H1 (cell line): ENCODE results near the gene GABRR2. TPM values are rescaled to one million over a fixed set of nuclear protein-coding genes. Genes with fewer than 3 reads are reported as not detected.

Experiments
- CTCF ChIA-PET: fragments of 300-600 bp; sonication (Branson Sonifier 250); formaldehyde crosslinking; loops from one replicate; lab custom pipeline; 2021; ENCODE audit not compliant: partially characterized antibody; lab: Charles Lee
- POLR2A ChIA-PET: fragments of 300-600 bp; sonication (Branson Sonifier 250); formaldehyde crosslinking; loops from one replicate; lab custom pipeline; 2021; ENCODE audit warnings: inconsistent platforms; ENCODE audit not compliant: partially characterized antibody; lab: Charles Lee
- DNase-seq, 2 experiments: peaks; one replicate each; pipeline versions ENCODE4 v3.0.0 to v3.0.0-alpha.2; 2010 to 2022; ENCODE audit warnings: low spot score in 2 of 2, low read depth in 1 of 2, mixed read lengths in 1 of 2
- FAIRE-seq: peaks from 2 replicates; lab custom pipeline; 2011; peaks lifted over from hg19 to GRCh38; lab: Jason Lieb, UNC
- H2AFZ ChIP-seq: 2 replicates; pipeline ENCODE4 v1.8.1; 2012; ENCODE audit warnings: low read length, inconsistent platforms
- H2AK5ac ChIP-seq: 2 replicates; pipeline ENCODE4 v1.6.1; 2013; ENCODE audit warnings: low read depth, low read length
- H2BK120ac ChIP-seq: replicated peaks from 2 replicates; pipeline ENCODE3; 2013; ENCODE audit warnings: low read depth, low read length, inconsistent platforms
- H2BK12ac ChIP-seq: 2 replicates; pipeline ENCODE4 v1.6.1; 2013; ENCODE audit warnings: low read depth, low read length
- H2BK15ac ChIP-seq: 2 replicates; pipeline ENCODE4 v1.6.1; 2013; ENCODE audit warnings: low read length
- H2BK20ac ChIP-seq: 2 replicates; pipeline ENCODE4 v1.6.1; 2013; ENCODE audit warnings: low read length
- H2BK5ac ChIP-seq: 2 replicates; pipeline ENCODE4 v1.6.1; 2013; ENCODE audit warnings: low read depth, low read length
- H3K14ac ChIP-seq: 2 replicates; pipeline ENCODE4 v1.6.1; 2013; ENCODE audit warnings: inconsistent platforms; ENCODE audit not compliant: insufficient read length
- H3K18ac ChIP-seq: 2 replicates; pipeline ENCODE4 v1.6.1; 2013; ENCODE audit warnings: low read length; ENCODE audit errors: extremely low read depth
- H3K23ac ChIP-seq: 2 replicates; pipeline ENCODE4 v1.6.1; 2013; ENCODE audit warnings: inconsistent platforms; ENCODE audit not compliant: insufficient read length
- H3K23me2 ChIP-seq: 2 replicates; pipeline ENCODE4 v1.6.1; 2013; ENCODE audit warnings: low read depth, low read length
- H3K27ac ChIP-seq: 2 replicates; pipeline ENCODE4 v1.6.1; 2011; ENCODE audit warnings: low read depth, low read length, inconsistent platforms
- H3K27me3 ChIP-seq, 4 experiments: replicated peaks in 1 of 4; 1 replicate in 1 of 4; 2 replicates in 3 of 4; pipeline versions ENCODE4 v1.6.1 to v1.8.1; 2011 to 2013; ENCODE audit warnings: low read length in 3 of 4, mild to moderate bottlenecking in 3 of 4, inconsistent platforms in 2 of 4, mixed read lengths in 2 of 4, moderate library complexity in 1 of 4; ENCODE audit not compliant: control insufficient read depth in 3 of 4, insufficient read depth in 3 of 4; ENCODE audit errors: extremely low read depth in 1 of 4
- H3K36me3 ChIP-seq, 4 experiments: 2 replicates each; pipeline versions ENCODE4 v1.6.1 to v1.8.1; 2011 to 2013; ENCODE audit warnings: mild to moderate bottlenecking in 4 of 4, low read length in 3 of 4, moderate library complexity in 2 of 4, control low read depth in 1 of 4, inconsistent platforms in 1 of 4; ENCODE audit not compliant: insufficient read depth in 4 of 4, control insufficient read depth in 2 of 4
- H3K4ac ChIP-seq: replicated peaks from 2 replicates; pipeline ENCODE3; 2013; ENCODE audit warnings: low read length, low read depth, mixed read lengths, inconsistent platforms; ENCODE audit not compliant: insufficient read length
- H3K4me1 ChIP-seq, 4 experiments: replicated peaks in 1 of 4; 1 replicate in 1 of 4; 2 replicates in 3 of 4; pipeline versions ENCODE4 v1.6.1 to v1.8.1; 2011 to 2013; ENCODE audit warnings: low read length in 3 of 4, inconsistent platforms in 2 of 4, mixed read lengths in 1 of 4; ENCODE audit not compliant: insufficient read depth in 4 of 4, control insufficient read depth in 3 of 4
- H3K4me2 ChIP-seq, 2 experiments: 2 replicates each; pipeline versions ENCODE4 v1.6.1 to v1.8.1; 2011 to 2013; ENCODE audit warnings: low read depth in 2 of 2, low read length in 2 of 2, control low read depth in 1 of 2, inconsistent platforms in 1 of 2, mild to moderate bottlenecking in 1 of 2; ENCODE audit not compliant: insufficient read depth in 1 of 2
- H3K4me3 ChIP-seq, 4 experiments: fragments of 200-600, 300-600 bp in 1 of 4; sonication (generic), shearing (Covaris generic), sonication (Bioruptor Twin) in 1 of 4; 2 replicates each; pipeline versions ENCODE4 v1.5.1 to v1.8.1; 2011 to 2016; ENCODE audit warnings: low read length in 4 of 4, low read depth in 3 of 4, control low read depth in 2 of 4, inconsistent platforms in 2 of 4, mild to moderate bottlenecking in 2 of 4, mixed read lengths in 1 of 4, moderate library complexity in 1 of 4; ENCODE audit not compliant: insufficient read depth in 2 of 4; ENCODE audit errors: extremely low read depth in 1 of 4
- H3K56ac ChIP-seq: replicated peaks from 2 replicates; pipeline ENCODE3; 2013; ENCODE audit warnings: low read depth, mild to moderate bottlenecking, mixed read lengths, low read length, inconsistent platforms; ENCODE audit not compliant: insufficient read length
- H3K79me1 ChIP-seq: 2 replicates; pipeline ENCODE4 v1.6.1; 2013; ENCODE audit warnings: low read depth, low read length, control low read depth
- H3K79me2 ChIP-seq, 2 experiments: 2 replicates each; pipeline versions ENCODE4 v1.6.1 to v1.8.1; 2012 to 2013; ENCODE audit warnings: low read length in 2 of 2, mild to moderate bottlenecking in 2 of 2, inconsistent platforms in 1 of 2; ENCODE audit not compliant: insufficient read depth in 2 of 2, control insufficient read depth in 1 of 2
- H3K9ac ChIP-seq, 4 experiments: replicated peaks in 1 of 4; 1 replicate in 1 of 4; 2 replicates in 3 of 4; pipeline versions ENCODE4 v1.6.1 to v1.8.1; 2011 to 2013; ENCODE audit warnings: low read depth in 3 of 4, low read length in 3 of 4, control low read depth in 2 of 4, mild to moderate bottlenecking in 2 of 4, moderate library complexity in 2 of 4, inconsistent platforms in 1 of 4; ENCODE audit errors: extremely low read depth in 1 of 4
- H3K9me3 ChIP-seq, 2 experiments: 2 replicates each; pipeline versions ENCODE4 v1.6.1 to v1.8.1; 2012 to 2013; ENCODE audit warnings: mild to moderate bottlenecking in 2 of 2, moderate library complexity in 2 of 2, control low read depth in 1 of 2, inconsistent platforms in 1 of 2, low read depth in 1 of 2, low read length in 1 of 2, mixed read lengths in 1 of 2; ENCODE audit not compliant: insufficient read depth in 2 of 2
- H4K20me1 ChIP-seq, 2 experiments: replicated peaks in 1 of 2; 2 replicates each; pipeline versions ENCODE3 to v1.8.1; 2011 to 2013; ENCODE audit warnings: inconsistent platforms in 2 of 2, low read length in 2 of 2, mild to moderate bottlenecking in 1 of 2; ENCODE audit not compliant: insufficient read depth in 2 of 2, control insufficient read depth in 1 of 2
- H4K5ac ChIP-seq: 2 replicates; pipeline ENCODE4 v1.6.1; 2013; ENCODE audit warnings: low read length, low read depth, mixed read lengths, inconsistent platforms; ENCODE audit not compliant: insufficient read length
- H4K8ac ChIP-seq: 2 replicates; pipeline ENCODE4 v1.8.0; 2013; ENCODE audit warnings: mild to moderate bottlenecking, moderate library complexity, low read length, inconsistent platforms; ENCODE audit not compliant: insufficient read depth; ENCODE audit errors: extremely low read depth
- H4K91ac ChIP-seq: replicated peaks from 2 replicates; pipeline ENCODE3; 2013; ENCODE audit warnings: low read length, mixed read lengths, inconsistent platforms; ENCODE audit not compliant: insufficient read length
- ATF3 ChIP-seq: IDR thresholded peaks from 2 replicates; pipeline ENCODE4 v1.6.1; 2011; ENCODE audit warnings: low read depth, mild to moderate bottlenecking, low read length; ENCODE audit not compliant: insufficient read depth
- EGR1 ChIP-seq: IDR thresholded peaks from 2 replicates; pipeline ENCODE4 v1.6.1; 2011; ENCODE audit warnings: low read depth, low read length, borderline replicate concordance
- KDM4A ChIP-seq: IDR thresholded peaks from one replicate; pipeline ENCODE4 v1.7.1; 2012; ENCODE audit warnings: low read depth, mild to moderate bottlenecking, moderate library complexity, low read length, inconsistent platforms; ENCODE audit not compliant: severe bottlenecking
- RNF2 ChIP-seq: fragments of 200-900, 300-1000 bp; sonication (generic); IDR thresholded peaks from 2 replicates; pipeline ENCODE4 v1.7.1; 2016; ENCODE audit warnings: borderline replicate concordance, low read depth, mild to moderate bottlenecking, antibody characterized with exemption, low read length; ENCODE audit not compliant: poor library complexity, severe bottlenecking; ENCODE audit errors: missing control alignments
- RXRA ChIP-seq: IDR thresholded peaks from 2 replicates; pipeline ENCODE4 v1.6.1; 2011; ENCODE audit warnings: low read depth, mild to moderate bottlenecking, low read length, moderate library complexity; ENCODE audit not compliant: insufficient read depth
- SAP30 ChIP-seq: fragments of 300-600 bp; sonication (generic); IDR thresholded peaks from 2 replicates; pipeline ENCODE4 v1.7.1; 2012; ENCODE audit warnings: low read length, moderate library complexity, mild to moderate bottlenecking, inconsistent platforms; ENCODE audit not compliant: insufficient read depth, insufficient replicate concordance
- SIN3A ChIP-seq, 2 experiments: IDR thresholded peaks in 1 of 2; conservative IDR thresholded peaks in 1 of 2; 2 replicates each; pipeline ENCODE4 v1.6.1; 2011 to 2012; ENCODE audit warnings: low read length in 2 of 2, improper control_type of control experiment in 1 of 2, low read depth in 1 of 2, mild to moderate bottlenecking in 1 of 2
- SIX5 ChIP-seq: IDR thresholded peaks from 2 replicates; pipeline ENCODE4 v1.6.1; 2011; ENCODE audit warnings: mild to moderate bottlenecking, low read depth, low read length
- SP2 ChIP-seq: IDR thresholded peaks from 2 replicates; pipeline ENCODE4 v1.6.1; 2012; ENCODE audit warnings: mild to moderate bottlenecking, low read length, inconsistent platforms
- TBP ChIP-seq: IDR thresholded peaks from 2 replicates; pipeline ENCODE4 v1.6.1; 2011; ENCODE audit warnings: low read depth, low read length, improper control_type of control experiment
- TEAD4 ChIP-seq: IDR thresholded peaks from 2 replicates; pipeline ENCODE4 v1.6.1; 2012; ENCODE audit warnings: low read depth, low read length, inconsistent platforms, mixed read lengths
- WGBS, 2 experiments: shearing (Covaris generic) in 1 of 2; methylation state at CpG; one replicate each; pipeline versions ENCODE4 v1.1.6 to v1.1.7; 2013 to 2015; ENCODE audit warnings: low lambda C conversion rate in 2 of 2, mixed read lengths in 2 of 2, inconsistent platforms in 1 of 2, low coverage in 1 of 2, missing lambda C conversion rate in 1 of 2; ENCODE audit not compliant: insufficient replicate concordance in 2 of 2, insufficient coverage in 1 of 2, insufficient read length in 1 of 2; ENCODE audit errors: extremely low coverage in 1 of 2, missing lambda C conversion rate in 1 of 2; 5-methylcytosine and 5-hydroxymethylcytosine counted together
- polyA plus RNA-seq, 7 experiments: library from polyadenylated mRNA; depleted of rRNA in 3 of 7; stranded (reverse) in 5 of 7; unstranded in 2 of 7; fragments of >200 nt in 5 of 7; fragments of 200-250 nt in 2 of 7; gene quantifications; 1 replicate in 5 of 7; 2 replicates in 1 of 7; 4 replicates in 1 of 7; pipeline versions ENCODE4 v1.2.1 to v1.2.3, GENCODE V29; 2011 to 2013; ENCODE audit warnings: missing spikeins in 2 of 7, mixed read lengths in 2 of 7
- total RNA-seq: library from RNA; stranded (reverse); fragmentation: NEBNext Ultra II Directional; extraction: Animal tissue kit (Norgen Biotek cat#: 25700); gene quantifications from 2 replicates; pipeline ENCODE4 v1.2.1, GENCODE V29; 2021
- TF ChIP-seq, protein P1 (sequence below): IDR thresholded peaks from 2 replicates; pipeline ENCODE4 v1.6.1; 2012; ENCODE audit warnings: inconsistent platforms

Gene GABRR2
- total and polyA plus RNA-seq, 2 of the 8 experiments (the other 6 are each of a cell fraction or from before 2014, with no cell fraction given) = not detected

GRCh38 chr6:89330910-89331309 is 15.8 kb upstream of the GABRR2 start:
- H3K23ac ChIP-seq = no peak overlapping the region
- H4K91ac ChIP-seq = no peak overlapping the region
- POLR2A ChIA-PET = no interaction called here
- H3K23me2 ChIP-seq = no peaks in the 10 kb centered on the region
- H3K36me3 ChIP-seq = no peaks in the 10 kb centered on the region; a peak in 1 of 8 replicates
- no peak overlapping the region for H2BK12ac ChIP-seq
- no peaks in the 10 kb centered on the region for H3K9me3 ChIP-seq
- no peaks in the 10 kb centered on the region for H3K27me3 ChIP-seq
- no peak overlapping the region for H2BK20ac ChIP-seq
- DNase-seq (no peak), FAIRE-seq (no peak)
- no peak overlapping the region for H3K18ac ChIP-seq
- no peak overlapping the region for H2AK5ac ChIP-seq
- H3K4me1 ChIP-seq = no peaks in the 10 kb centered on the region
- H3K4me2 ChIP-seq = no peak overlapping the region
- no peak overlapping the region for H2BK5ac ChIP-seq
- no peaks in the 10 kb centered on the region for H3K79me1 ChIP-seq
- H3K14ac ChIP-seq = no peak overlapping the region
- no peak overlapping the region for H2AFZ ChIP-seq
- H3K27ac ChIP-seq = no peak overlapping the region; the same call in 1 of the 2 replicates
- 95% methylated on average over 1 of the region's 1 CpG; no CpG with 5 or more reads in 1 of the 2 experiments for WGBS, 2 experiments
- no peak overlapping the region for H3K4ac ChIP-seq
- no peak overlapping the region for H2BK120ac ChIP-seq
- CTCF ChIA-PET = interaction anchor here (1.3 to 1.6 kb wide), 2 partner anchors 19 to 37 kb away, joined by 3 to 4 read pairs; no protein-coding TSS in a partner anchor
- H3K4me3 ChIP-seq = no peak overlapping the region
- no peak overlapping the region for H3K9ac ChIP-seq
- no peaks in the 10 kb centered on the region for H4K20me1 ChIP-seq
- no peak overlapping the region for H3K56ac ChIP-seq
- no peak overlapping the region for H4K8ac ChIP-seq
- no peak overlapping the region for H4K5ac ChIP-seq
- H3K79me2 ChIP-seq = no peaks in the 10 kb centered on the region
- no peak overlapping the region for H2BK15ac ChIP-seq
- TF ChIP-seq SIN3A (conservative IDR thresholded peaks at IDR 0.05 in 1 of 2, IDR thresholded peaks at IDR 0.05 in 1 of 2; ENCODE audit: low read depth in 1 of 2, low read length in 2 of 2) (no peak), SP2 (no peak), KDM4A (no peak), ATF3 (no peak), EGR1 (no peak), RNF2 (no peak), SIX5 (no peak), SAP30 (no peak), TBP (no peak), RXRA (no peak), TEAD4 (no peak)
- TF ChIP-seq, protein P1, sequence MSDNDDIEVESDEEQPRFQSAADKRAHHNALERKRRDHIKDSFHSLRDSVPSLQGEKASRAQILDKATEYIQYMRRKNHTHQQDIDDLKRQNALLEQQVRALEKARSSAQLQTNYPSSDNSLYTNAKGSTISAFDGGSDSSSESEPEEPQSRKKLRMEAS = no peak
